PFSK-1 (cell line): ENCODE results near the gene CYTH1.

ENCODE experiments used
- FOXP2 ChIP-seq: optimal IDR thresholded peaks from 2 replicates; pipeline ENCODE3; 2011; ENCODE audit warnings: borderline replicate concordance, control low read depth, inconsistent platforms; ENCODE audit not compliant: insufficient read depth; ENCODE audit errors: extremely low read length, extremely low read depth
- POLR2AphosphoS5 ChIP-seq: IDR thresholded peaks from 2 replicates; pipeline ENCODE4 v1.6.1; 2012; ENCODE audit warnings: low read depth, mild to moderate bottlenecking, control low read depth, low read length, moderate library complexity
- SIN3A ChIP-seq: IDR thresholded peaks from 2 replicates; pipeline ENCODE4 v1.6.1; 2012; ENCODE audit warnings: mild to moderate bottlenecking, low read length, moderate library complexity, borderline replicate concordance; ENCODE audit not compliant: insufficient read depth
- TAF1 ChIP-seq: IDR thresholded peaks from 2 replicates; pipeline ENCODE4 v1.6.1; 2012; ENCODE audit warnings: low read length, control low read depth, borderline replicate concordance; ENCODE audit not compliant: insufficient read depth
- TF ChIP-seq, protein P1 (sequence below), 2 experiments: IDR thresholded peaks; 2 replicates each; pipeline versions ENCODE4 v1.6.1 to v1.8.0; 2011 to 2012; ENCODE audit warnings: low read depth in 2 of 2, low read length in 2 of 2, control low read depth in 1 of 2, inconsistent platforms in 1 of 2, mild to moderate bottlenecking in 1 of 2, moderate library complexity in 1 of 2; ENCODE audit not compliant: insufficient read depth in 1 of 2

CYTH1 gene

DNA sequence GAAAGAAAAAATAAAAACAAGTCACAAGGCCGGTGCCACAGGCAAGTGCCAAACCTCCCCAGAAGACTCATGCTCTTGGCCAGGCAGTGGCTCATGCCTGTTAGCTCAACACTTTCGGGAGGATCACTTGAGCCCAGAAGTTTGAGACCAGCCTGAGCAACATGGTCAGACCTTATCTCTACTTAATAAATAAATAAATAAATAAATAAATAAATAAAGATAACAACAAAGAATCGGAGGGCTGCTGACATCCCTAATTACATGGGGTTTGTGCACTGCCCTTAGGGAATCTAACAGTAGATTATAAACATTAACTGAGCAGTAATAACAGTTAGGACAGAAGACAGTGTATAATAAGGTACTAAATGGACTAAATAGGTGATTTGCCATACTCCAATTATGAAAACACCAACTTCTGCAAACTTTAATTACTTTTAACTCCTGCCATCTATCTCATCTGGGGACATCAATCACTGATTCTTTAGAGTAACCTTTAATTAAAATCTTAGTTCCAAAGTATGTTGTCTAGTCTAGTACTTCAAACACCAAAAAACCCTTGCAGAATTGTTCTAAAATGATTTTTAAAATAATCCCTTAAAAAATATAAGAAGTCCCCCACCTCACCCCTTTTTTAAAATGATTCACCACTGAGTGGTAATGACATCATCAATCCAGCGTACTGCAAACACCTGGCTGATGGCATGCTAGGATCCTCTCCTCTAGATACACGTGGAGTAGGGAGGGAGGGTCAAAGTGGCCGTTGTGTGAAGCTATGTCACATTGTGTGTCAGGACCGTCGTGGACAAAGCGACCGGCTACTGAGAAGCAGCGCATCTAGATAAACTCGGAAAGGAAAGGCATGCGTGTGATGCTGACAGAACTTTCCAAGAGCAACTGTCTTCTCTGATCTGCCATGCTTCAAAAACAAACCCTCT is 28.5 kb downstream of the CYTH1 start:
- TF ChIP-seq TAF1 (no peak), SIN3A (no peak), POLR2AphosphoS5 (no peak), FOXP2 (no peak)
- TF ChIP-seq, protein P1, sequence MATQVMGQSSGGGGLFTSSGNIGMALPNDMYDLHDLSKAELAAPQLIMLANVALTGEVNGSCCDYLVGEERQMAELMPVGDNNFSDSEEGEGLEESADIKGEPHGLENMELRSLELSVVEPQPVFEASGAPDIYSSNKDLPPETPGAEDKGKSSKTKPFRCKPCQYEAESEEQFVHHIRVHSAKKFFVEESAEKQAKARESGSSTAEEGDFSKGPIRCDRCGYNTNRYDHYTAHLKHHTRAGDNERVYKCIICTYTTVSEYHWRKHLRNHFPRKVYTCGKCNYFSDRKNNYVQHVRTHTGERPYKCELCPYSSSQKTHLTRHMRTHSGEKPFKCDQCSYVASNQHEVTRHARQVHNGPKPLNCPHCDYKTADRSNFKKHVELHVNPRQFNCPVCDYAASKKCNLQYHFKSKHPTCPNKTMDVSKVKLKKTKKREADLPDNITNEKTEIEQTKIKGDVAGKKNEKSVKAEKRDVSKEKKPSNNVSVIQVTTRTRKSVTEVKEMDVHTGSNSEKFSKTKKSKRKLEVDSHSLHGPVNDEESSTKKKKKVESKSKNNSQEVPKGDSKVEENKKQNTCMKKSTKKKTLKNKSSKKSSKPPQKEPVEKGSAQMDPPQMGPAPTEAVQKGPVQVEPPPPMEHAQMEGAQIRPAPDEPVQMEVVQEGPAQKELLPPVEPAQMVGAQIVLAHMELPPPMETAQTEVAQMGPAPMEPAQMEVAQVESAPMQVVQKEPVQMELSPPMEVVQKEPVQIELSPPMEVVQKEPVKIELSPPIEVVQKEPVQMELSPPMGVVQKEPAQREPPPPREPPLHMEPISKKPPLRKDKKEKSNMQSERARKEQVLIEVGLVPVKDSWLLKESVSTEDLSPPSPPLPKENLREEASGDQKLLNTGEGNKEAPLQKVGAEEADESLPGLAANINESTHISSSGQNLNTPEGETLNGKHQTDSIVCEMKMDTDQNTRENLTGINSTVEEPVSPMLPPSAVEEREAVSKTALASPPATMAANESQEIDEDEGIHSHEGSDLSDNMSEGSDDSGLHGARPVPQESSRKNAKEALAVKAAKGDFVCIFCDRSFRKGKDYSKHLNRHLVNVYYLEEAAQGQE (IDR thresholded peaks at IDR 0.05; ENCODE audit: insufficient read depth in 1 of 2, low read depth in 2 of 2, low read length in 2 of 2) = no peak

DNA sequence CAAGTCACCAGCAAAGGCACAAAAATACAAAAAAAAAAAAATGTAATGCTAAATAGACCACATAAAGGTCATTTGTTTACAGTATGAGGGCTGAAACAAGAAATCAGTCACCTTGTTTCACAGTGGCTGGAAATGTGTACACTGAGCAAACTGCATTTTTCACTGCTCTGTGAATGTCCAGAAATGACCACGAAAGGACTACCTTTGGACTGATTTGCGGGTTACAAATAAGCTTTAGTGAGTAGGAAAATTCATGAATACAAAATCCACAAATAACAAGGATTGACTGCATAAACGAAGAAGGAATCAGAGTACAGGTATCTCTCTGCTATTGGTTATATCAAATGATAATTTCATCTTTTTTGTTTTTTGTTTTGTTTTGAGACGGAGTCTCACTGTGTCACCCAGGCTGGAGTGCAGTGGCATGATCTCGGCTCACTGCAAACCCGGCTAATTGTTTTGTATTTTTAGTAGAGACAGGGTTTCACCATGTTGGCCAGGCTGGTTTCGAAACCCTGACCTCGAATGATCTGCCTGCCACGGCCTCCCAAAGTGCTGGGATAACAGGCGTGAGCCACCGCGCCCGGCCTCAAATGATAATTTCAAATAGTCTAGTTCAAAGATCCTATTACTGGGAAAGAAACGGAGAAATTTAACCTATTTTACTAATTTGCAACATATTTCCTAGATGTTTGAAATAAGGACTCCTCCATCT is 30.5 kb downstream of the CYTH1 start:
- TF ChIP-seq FOXP2 = no peak
- TF ChIP-seq, protein P1 (IDR thresholded peaks at IDR 0.05; ENCODE audit: insufficient read depth in 1 of 2, low read depth in 2 of 2, low read length in 2 of 2) = no peak
- TF ChIP-seq SIN3A = no peak
- no peak for TF ChIP-seq POLR2AphosphoS5
- no peak for TF ChIP-seq TAF1

DNA sequence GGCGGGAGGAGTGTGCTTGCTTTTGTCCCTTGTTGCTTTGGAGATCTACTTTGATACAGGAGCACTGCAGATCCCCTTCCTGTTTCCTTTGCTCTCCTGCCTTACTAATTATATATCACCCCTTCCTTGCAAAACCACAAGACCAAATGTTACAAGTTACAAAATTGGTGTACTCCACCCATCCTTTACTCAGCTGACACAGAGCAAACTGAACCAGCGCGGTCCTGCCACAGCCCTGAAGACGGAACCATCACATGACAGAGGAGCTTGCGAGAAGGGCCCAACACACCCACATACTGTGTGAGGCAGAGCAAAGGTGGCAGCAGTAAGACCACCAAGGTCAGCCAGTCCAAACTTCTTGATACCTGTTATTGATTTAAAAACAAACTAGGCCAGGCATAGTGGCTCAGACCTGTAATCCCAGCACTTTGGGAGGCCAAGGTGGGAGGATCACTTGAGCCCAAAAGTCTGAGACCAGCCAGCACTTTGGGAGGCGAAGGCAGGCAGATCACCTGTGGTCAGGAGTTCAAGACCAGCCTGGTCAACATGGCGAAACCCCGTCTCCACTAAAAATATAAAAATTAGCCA is 33.2 kb downstream of the CYTH1 start:
- TF ChIP-seq, protein P1 (IDR thresholded peaks at IDR 0.05; ENCODE audit: insufficient read depth in 1 of 2, low read depth in 2 of 2, low read length in 2 of 2) = no peak
- TF ChIP-seq FOXP2 = no peak

DNA sequence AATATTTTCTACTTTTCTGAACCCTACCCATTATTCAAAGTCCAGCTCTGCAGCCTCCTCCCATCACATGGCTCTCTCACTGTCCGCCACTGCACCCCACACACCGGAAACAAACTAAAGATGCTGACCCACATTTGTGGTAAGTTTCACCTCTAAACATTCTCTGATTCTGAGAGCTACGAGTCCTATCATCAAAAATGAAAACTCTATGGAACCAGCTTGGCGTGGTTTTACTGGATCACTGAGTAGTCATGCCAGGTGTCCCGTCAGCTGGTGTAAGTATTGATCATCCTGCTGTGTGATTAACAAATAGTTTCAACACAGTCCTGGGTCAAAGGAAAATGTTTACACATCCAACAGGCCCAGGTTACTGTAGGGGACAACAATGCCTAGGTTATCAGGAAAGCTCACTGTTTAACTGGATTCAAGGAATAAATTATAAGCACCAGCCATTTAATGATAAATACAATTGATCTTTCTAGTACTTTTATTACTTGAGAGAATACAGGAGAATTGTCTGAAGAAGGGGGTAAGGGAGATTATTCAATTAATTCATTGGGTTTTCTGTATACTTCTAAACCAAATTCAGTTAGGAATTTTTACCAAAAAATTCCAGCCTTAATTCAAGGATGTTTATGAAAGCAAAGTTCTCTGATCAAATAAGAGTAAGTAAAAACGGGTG is 33.9 kb downstream of the CYTH1 start:
- TF ChIP-seq, protein P1 (IDR thresholded peaks at IDR 0.05; ENCODE audit: insufficient read depth in 1 of 2, low read depth in 2 of 2, low read length in 2 of 2) = no peak
- TF ChIP-seq TAF1 = no peak
- no peak for TF ChIP-seq POLR2AphosphoS5
- TF ChIP-seq FOXP2 = no peak
- TF ChIP-seq SIN3A = no peak
